Measurements from ENCODE around the gene UCN.
"Not testable (repeated sequence)": the region's sequence is repeated elsewhere in the genome, so short reads cannot be mapped to it uniquely, and the experiment has no call there.

The UCN gene

GRCh38 chr2:27282892-27283291 lies 25.4 kb downstream of the UCN start:
- no peak for DNase-seq

GRCh38 chr2:27281855-27282559 lies 26.2 kb downstream of the UCN start, which contains the start of gene TRIM54:
Gene TRIM54 (plus strand): TSS chr2:27282429. CDS start chr2:27282732, 303 bp downstream.
- no peak for DNase-seq

GRCh38 chr2:27281442-27281841 lies 26.8 kb downstream of the UCN start:
- DNase-seq = no peak

GRCh38 chr2:27280826-27281225 lies 27.4 kb downstream of the UCN start:
- DNase-seq = no peak

GRCh38 chr2:27278010-27278409 lies 30.2 kb downstream of the UCN start:
- DNase-seq = no peak

GRCh38 chr2:27275211-27276150 lies 32.8 kb downstream of the UCN start, which contains the start of gene DNAJC5G:
Gene DNAJC5G (plus strand): TSS chr2:27275433. CDS start chr2:27276729, 1,296 bp downstream.
- no peak for DNase-seq

- not testable (repeated sequence) for DNase-seq
Measured at GRCh38 chr2:27272537-27273522, 35.4 kb downstream of the UCN start.

- no peak for DNase-seq
Measured at GRCh38 chr2:27271631-27272340, 36.5 kb downstream of the UCN start.

GRCh38 chr2:27270670-27271069 lies 37.6 kb downstream of the UCN start:
- no peak for DNase-seq

GRCh38 chr2:27270131-27270530 lies 38.1 kb downstream of the UCN start:
- DNase-seq = no peak

- DNase-seq = not testable (repeated sequence)
Measured at GRCh38 chr2:27268296-27268695, 39.9 kb downstream of the UCN start.

GRCh38 chr2:27265536-27265870 lies 42.7 kb downstream of the UCN start:
- no peak for DNase-seq

- DNase-seq = peak; percentile 51
Measured at GRCh38 chr2:27264753-27265535, 43.3 kb downstream of the UCN start.

GRCh38 chr2:27264253-27264752 lies 43.9 kb downstream of the UCN start:
- no peak for DNase-seq

- no peak for DNase-seq
Measured at GRCh38 chr2:27263287-27264252, 44.7 kb downstream of the UCN start.

GRCh38 chr2:27262379-27263286 lies 45.6 kb downstream of the UCN start, which contains the start of gene SLC30A3:
Gene SLC30A3 (minus strand): TSS chr2:27263047. CDS start chr2:27262906, 141 bp downstream.
- DNase-seq = peak; percentile 38

- no peak for DNase-seq
Measured at GRCh38 chr2:27261926-27262298, 46.3 kb downstream of the UCN start.

- no peak for DNase-seq
Measured at GRCh38 chr2:27261241-27261925, 46.9 kb downstream of the UCN start.

Measured in effector CD4-positive, alpha-beta T cell (primary cell).